Keratinocyte (primary cell): Measurements from ENCODE around the gene DCDC2C. TPM values are rescaled to one million over a fixed set of nuclear protein-coding genes. Genes with fewer than 3 reads are reported as not detected.

Experiments used
- DNase-seq: peaks from one replicate; pipeline ENCODE4 v3.0.0-alpha.2; 2011; ENCODE audit warnings: low read depth, missing footprints, low spot score
- FAIRE-seq: peaks from 2 replicates; lab custom pipeline; 2011; peaks lifted over from hg19 to GRCh38; lab: Jason Lieb, UNC
- H2AFZ ChIP-seq: 2 replicates; pipeline ENCODE4 v1.6.0; 2012; ENCODE audit warnings: low read length, control low read depth, inconsistent platforms; ENCODE audit not compliant: control insufficient read depth
- H3K27ac ChIP-seq: 2 replicates; pipeline ENCODE4 v1.5.1; 2011; ENCODE audit warnings: low read length; ENCODE audit not compliant: control insufficient read depth, insufficient read depth
- H3K27me3 ChIP-seq: 3 replicates; pipeline ENCODE4 v1.6.0; 2011; ENCODE audit warnings: low read length; ENCODE audit not compliant: control insufficient read depth, insufficient read depth; ENCODE audit errors: extremely low read depth
- H3K36me3 ChIP-seq, 2 experiments: 2 replicates in 1 of 2; 3 replicates in 1 of 2; pipeline ENCODE4 v1.5.1; 2011; ENCODE audit warnings: low read length in 2 of 2, mild to moderate bottlenecking in 1 of 2; ENCODE audit not compliant: control insufficient read depth in 2 of 2, insufficient read depth in 2 of 2; ENCODE audit errors: extremely low read depth in 1 of 2
- H3K4me1 ChIP-seq: 3 replicates; pipeline ENCODE4 v1.5.1; 2011; ENCODE audit warnings: low read length; ENCODE audit not compliant: control insufficient read depth, insufficient read depth; ENCODE audit errors: extremely low read depth
- H3K4me2 ChIP-seq: 3 replicates; pipeline ENCODE4 v1.6.0; 2011; ENCODE audit warnings: low read depth, low read length; ENCODE audit not compliant: control insufficient read depth, insufficient read depth; ENCODE audit errors: extremely low read depth
- H3K4me3 ChIP-seq, 3 experiments: fragments of 200-600 bp in 1 of 3; sonication (generic) in 1 of 3; 2 replicates in 2 of 3; 3 replicates in 1 of 3; pipeline ENCODE4 v1.5.1; 2011 to 2016; ENCODE audit warnings: low read length in 3 of 3, mild to moderate bottlenecking in 3 of 3, control low read depth in 2 of 3, inconsistent platforms in 1 of 3, low read depth in 1 of 3, mixed read lengths in 1 of 3, mixed run types in 1 of 3, moderate library complexity in 1 of 3; ENCODE audit not compliant: control insufficient read depth in 2 of 3, insufficient read depth in 2 of 3; ENCODE audit errors: extremely low read depth in 1 of 3
- H3K79me2 ChIP-seq: 2 replicates; pipeline ENCODE4 v1.6.0; 2012; ENCODE audit warnings: low read length; ENCODE audit not compliant: control insufficient read depth, insufficient read depth
- H3K9ac ChIP-seq: 3 replicates; pipeline ENCODE4 v1.6.0; 2011; ENCODE audit warnings: low read length; ENCODE audit not compliant: control insufficient read depth, insufficient read depth; ENCODE audit errors: extremely low read depth
- H3K9me1 ChIP-seq: 3 replicates; pipeline ENCODE4 v1.6.0; 2011; ENCODE audit warnings: low read length; ENCODE audit not compliant: control insufficient read depth, insufficient read depth; ENCODE audit errors: extremely low read depth
- H3K9me3 ChIP-seq: 2 replicates; pipeline ENCODE4 v1.5.1; 2012; ENCODE audit warnings: low read depth, low read length; ENCODE audit not compliant: control insufficient read depth
- H4K20me1 ChIP-seq: 3 replicates; pipeline ENCODE4 v1.6.0; 2011; ENCODE audit warnings: low read length; ENCODE audit not compliant: control insufficient read depth, insufficient read depth; ENCODE audit errors: extremely low read depth
- EZH2 ChIP-seq: IDR thresholded peaks from one replicate; pipeline ENCODE4 v1.6.1; 2012; ENCODE audit warnings: inconsistent platforms, mild to moderate bottlenecking, low read length, moderate library complexity
- dilution Hi-C: fragments of 300-500 bp; cut with MboI; formaldehyde crosslinking; loops from one replicate; pipeline ENCODE4 v1.7.0; 2020; ENCODE audit warnings: low sequenced_read_pairs; ENCODE audit not compliant: extremely low pct_ligation_motif_present
- polyA plus RNA-seq, 5 experiments: library from polyadenylated mRNA; depleted of rRNA in 3 of 5; stranded (reverse) in 3 of 5; stranded (forward) in 1 of 5; unstranded in 1 of 5; fragments of >200 nt; gene quantifications; 1 replicate in 1 of 5; 2 replicates in 3 of 5; 3 replicates in 1 of 5; pipeline versions ENCODE4 v1.2.1 to v1.2.3, GENCODE V29; 2011 to 2012; ENCODE audit warnings: missing spikeins in 2 of 5, low read depth in 1 of 5, low replicate concordance in 1 of 5
- TF ChIP-seq, protein P1 (sequence below), 3 experiments: IDR thresholded peaks in 1 of 3; conservative IDR thresholded peaks in 1 of 3; optimal IDR thresholded peaks in 1 of 3; 2 replicates in 2 of 3; 3 replicates in 1 of 3; pipeline versions ENCODE3 to v1.5.1; 2011; ENCODE audit warnings: low read length in 3 of 3, mild to moderate bottlenecking in 3 of 3, moderate library complexity in 2 of 3, control low read depth in 1 of 3, inconsistent platforms in 1 of 3; ENCODE audit not compliant: insufficient read depth in 2 of 3; ENCODE audit errors: extremely low read depth in 1 of 3

DCDC2C gene
- polyA plus RNA-seq, 1 donor (not counting 4 experiments of a cell fraction or from before 2014, with no cell fraction given) = not detected

DNA sequence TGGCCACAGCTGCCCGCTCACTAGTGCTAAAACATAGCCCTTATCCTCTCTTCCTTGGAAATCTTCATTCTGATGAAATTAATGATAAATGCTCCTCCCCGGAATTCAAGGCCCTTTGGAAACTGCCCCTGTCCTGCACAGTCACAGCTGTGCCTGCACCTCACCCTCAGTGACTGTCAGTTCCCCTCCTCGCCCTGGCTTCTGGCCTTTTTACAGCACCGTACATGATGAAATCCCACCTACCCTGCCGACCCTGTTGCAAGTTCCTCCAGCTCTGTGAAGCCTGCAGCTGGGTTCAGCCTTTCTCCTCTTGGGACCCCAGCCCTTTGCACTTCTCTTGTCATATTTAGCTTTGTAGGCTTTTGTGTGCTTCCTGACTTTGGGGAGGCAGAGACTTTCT, 48.4 kb downstream of the DCDC2C start:
- Histone ChIP-seq H2AFZ (no peak overlapping the region), H4K20me1 (no peaks in the 10 kb centered on the region), H3K27ac (no peak overlapping the region), H3K9me3 (peaks cover 6% of the 10 kb centered on the region), H3K79me2 (no peaks in the 10 kb centered on the region), H3K9me1 (no peaks in the 10 kb centered on the region), H3K4me1 (no peaks in the 10 kb centered on the region), H3K9ac (no peak overlapping the region), H3K4me2 (no peak overlapping the region), H3K27me3 (no peaks in the 10 kb centered on the region), H3K4me3 (no peak overlapping the region), H3K36me3 (no peaks in the 10 kb centered on the region)
- dilution Hi-C loops = no loop called here
- no peak for FAIRE-seq
- DNase-seq = no peak
- no peak for TF ChIP-seq EZH2
- TF ChIP-seq, protein P1, sequence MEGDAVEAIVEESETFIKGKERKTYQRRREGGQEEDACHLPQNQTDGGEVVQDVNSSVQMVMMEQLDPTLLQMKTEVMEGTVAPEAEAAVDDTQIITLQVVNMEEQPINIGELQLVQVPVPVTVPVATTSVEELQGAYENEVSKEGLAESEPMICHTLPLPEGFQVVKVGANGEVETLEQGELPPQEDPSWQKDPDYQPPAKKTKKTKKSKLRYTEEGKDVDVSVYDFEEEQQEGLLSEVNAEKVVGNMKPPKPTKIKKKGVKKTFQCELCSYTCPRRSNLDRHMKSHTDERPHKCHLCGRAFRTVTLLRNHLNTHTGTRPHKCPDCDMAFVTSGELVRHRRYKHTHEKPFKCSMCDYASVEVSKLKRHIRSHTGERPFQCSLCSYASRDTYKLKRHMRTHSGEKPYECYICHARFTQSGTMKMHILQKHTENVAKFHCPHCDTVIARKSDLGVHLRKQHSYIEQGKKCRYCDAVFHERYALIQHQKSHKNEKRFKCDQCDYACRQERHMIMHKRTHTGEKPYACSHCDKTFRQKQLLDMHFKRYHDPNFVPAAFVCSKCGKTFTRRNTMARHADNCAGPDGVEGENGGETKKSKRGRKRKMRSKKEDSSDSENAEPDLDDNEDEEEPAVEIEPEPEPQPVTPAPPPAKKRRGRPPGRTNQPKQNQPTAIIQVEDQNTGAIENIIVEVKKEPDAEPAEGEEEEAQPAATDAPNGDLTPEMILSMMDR (optimal IDR thresholded peaks at IDR 0.05 in 1 of 3, IDR thresholded peaks at IDR 0.05 in 1 of 3, conservative IDR thresholded peaks at IDR 0.05 in 1 of 3; ENCODE audit: extremely low read depth in 1 of 3, insufficient read depth in 2 of 3, low read length in 3 of 3) = no peak

DNA sequence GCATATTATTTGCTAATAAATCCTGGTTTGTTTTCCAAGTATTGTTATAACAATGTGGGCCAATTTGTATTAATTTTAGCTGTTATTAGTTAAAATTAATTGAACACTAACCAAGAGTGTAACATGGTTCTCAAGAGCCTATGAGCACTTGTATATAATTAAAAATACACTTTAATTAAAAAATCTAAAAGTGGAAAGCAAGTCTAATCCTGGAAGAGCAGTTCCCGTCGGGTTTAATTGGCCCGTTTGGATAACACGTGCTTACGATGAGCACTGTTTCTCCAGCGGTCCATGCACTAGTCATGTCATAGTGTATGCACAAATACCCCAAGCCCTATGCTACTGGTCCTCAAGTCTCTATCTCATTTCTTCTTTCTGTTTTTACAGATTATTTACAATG, 49.0 kb downstream of the DCDC2C start:
- H3K4me3 ChIP-seq = no peak overlapping the region
- H3K27ac ChIP-seq = no peak overlapping the region
- no peak for DNase-seq
- dilution Hi-C loops = no loop called here
- peaks cover 6% of the 10 kb centered on the region for H3K9me3 ChIP-seq
- H3K4me2 ChIP-seq = no peak overlapping the region
- H3K9ac ChIP-seq = no peak overlapping the region
- no peak overlapping the region for H2AFZ ChIP-seq
- no peaks in the 10 kb centered on the region for H3K27me3 ChIP-seq
- H4K20me1 ChIP-seq = no peaks in the 10 kb centered on the region
- H3K36me3 ChIP-seq = no peaks in the 10 kb centered on the region
- H3K4me1 ChIP-seq = no peaks in the 10 kb centered on the region
- H3K9me1 ChIP-seq = no peaks in the 10 kb centered on the region
- no peaks in the 10 kb centered on the region for H3K79me2 ChIP-seq
- TF ChIP-seq, protein P1 (optimal IDR thresholded peaks at IDR 0.05 in 1 of 3, IDR thresholded peaks at IDR 0.05 in 1 of 3, conservative IDR thresholded peaks at IDR 0.05 in 1 of 3; ENCODE audit: extremely low read depth in 1 of 3, insufficient read depth in 2 of 3, low read length in 3 of 3) = no peak
- no peak for TF ChIP-seq EZH2
- no peak for FAIRE-seq
